ENCODE results near the gene HMGA1.

The HMGA1 gene

DNA sequence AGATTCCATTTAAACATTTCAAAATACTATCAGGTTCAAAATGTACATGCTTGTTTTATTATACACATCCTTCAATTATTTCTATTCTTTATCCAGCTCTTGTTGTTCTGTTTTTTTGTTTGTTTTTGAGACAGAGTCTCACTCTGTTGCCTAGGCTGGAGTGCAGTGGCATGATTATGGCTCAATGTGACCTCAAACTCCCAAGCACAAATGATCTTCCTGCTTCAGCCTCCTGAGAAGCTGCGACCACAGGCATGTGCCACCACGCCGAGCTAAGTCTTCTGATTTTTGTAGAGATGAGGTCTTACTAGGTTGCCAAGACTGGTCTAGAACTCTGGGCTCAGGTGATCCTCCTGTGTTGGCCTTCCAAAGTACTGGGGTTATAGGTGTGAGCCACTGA lies 56.3 kb downstream of the HMGA1 start:
- no peak for DNase-seq (ENCODE audit: low read depth)

GRCh38 chr6:34295721-34296120 lies 59.0 kb downstream of the HMGA1 start:
- DNase-seq (ENCODE audit: low read depth), result no peak

Measured in activated T-helper 1 cell treated with Interleukin-2 at 50 U/mL for 16 hours (primary cell).